Aorta (tissue), 5 donors: ENCODE data around the gene MN1. TPM values are rescaled to one million over a fixed set of nuclear protein-coding genes. Genes with fewer than 3 reads are reported as not detected.

ENCODE experiments used
- ATAC-seq: fragments of 200-7000 bp; cut with Tn5 transposase; one replicate; pipeline ENCODE4 v1.9.1; 2022; ENCODE audit warnings: moderate library complexity; ENCODE audit not compliant: low FRiP score
- DNase-seq, 2 donors: peaks; one replicate each; pipeline ENCODE4 v3.0.0-alpha.2; 2020
- H3K27ac ChIP-seq, 2 donors: one replicate each; pipeline ENCODE4 v1.5.1; 2013; ENCODE audit warnings: low read length in 2 of 2, mild to moderate bottlenecking in 2 of 2, moderate library complexity in 2 of 2, control low read depth in 1 of 2, inconsistent platforms in 1 of 2, low read depth in 1 of 2
- H3K27me3 ChIP-seq, 2 donors: one replicate each; pipeline ENCODE4 v1.6.1; 2013; ENCODE audit warnings: control low read depth in 1 of 2, low read length in 1 of 2, mild to moderate bottlenecking in 1 of 2, moderate library complexity in 1 of 2; ENCODE audit not compliant: insufficient read depth in 2 of 2, control insufficient read depth in 1 of 2
- H3K36me3 ChIP-seq, 2 donors: one replicate each; pipeline ENCODE4 v1.6.1; 2013; ENCODE audit warnings: control low read depth in 1 of 2, low read length in 1 of 2, mild to moderate bottlenecking in 1 of 2; ENCODE audit not compliant: insufficient read depth in 2 of 2, control insufficient read depth in 1 of 2
- H3K4me1 ChIP-seq, 2 donors: one replicate each; pipeline ENCODE4 v1.6.1; 2013; ENCODE audit warnings: low read length in 2 of 2, control low read depth in 1 of 2, mild to moderate bottlenecking in 1 of 2, moderate library complexity in 1 of 2; ENCODE audit not compliant: insufficient read depth in 2 of 2, control insufficient read depth in 1 of 2
- H3K4me3 ChIP-seq, 2 donors: one replicate each; pipeline ENCODE4 v1.5.1; 2013; ENCODE audit warnings: low read length in 2 of 2, control low read depth in 1 of 2, mild to moderate bottlenecking in 1 of 2
- H3K9me3 ChIP-seq: one replicate; pipeline ENCODE4 v1.6.1; 2013; ENCODE audit warnings: mild to moderate bottlenecking, low read length; ENCODE audit not compliant: control insufficient read depth
- WGBS, 2 donors: extraction: QIAGEN DNeasy Blood & Tissue Kit; methylation state at CpG; one replicate each; pipeline ENCODE4 v1.1.7; 2013; 5-methylcytosine and 5-hydroxymethylcytosine counted together
- intact Hi-C, 2 donors: fragments of 100-400 bp; cut with DNase I; formaldehyde crosslinking; loops; one replicate each; pipeline versions ENCODE4 v1.14.2 to v1.15.0; 2022
- polyA plus RNA-seq, 2 donors: library from polyadenylated mRNA; stranded (reverse); fragments of 200-250 nt; gene quantifications; one replicate each; pipeline ENCODE4 v1.2.3, GENCODE V29; 2013
- total RNA-seq, 2 donors: library from RNA; stranded (reverse); fragmentation: NEBNext Ultra II Directional; extraction: Animal tissue kit (Norgen Biotek cat#: 25700); gene quantifications; one replicate each; pipeline ENCODE4 v1.2.1, GENCODE V29; 2021
- donor health status: healthy with polysubstance abuse.
- donor health status: Bipolar disorder and iron deficiency.
- donor health status: DM: no; HTN: no; CAD: no.
- donor health status: DM: no; HTN: no; CAD: no.
- donor health status: DM: yes; HTN: yes; CAD: no.

MN1 gene
- total and polyA plus RNA-seq, 4 donors = 2.1 to 37.7 (median 13.3) TPM

DNA sequence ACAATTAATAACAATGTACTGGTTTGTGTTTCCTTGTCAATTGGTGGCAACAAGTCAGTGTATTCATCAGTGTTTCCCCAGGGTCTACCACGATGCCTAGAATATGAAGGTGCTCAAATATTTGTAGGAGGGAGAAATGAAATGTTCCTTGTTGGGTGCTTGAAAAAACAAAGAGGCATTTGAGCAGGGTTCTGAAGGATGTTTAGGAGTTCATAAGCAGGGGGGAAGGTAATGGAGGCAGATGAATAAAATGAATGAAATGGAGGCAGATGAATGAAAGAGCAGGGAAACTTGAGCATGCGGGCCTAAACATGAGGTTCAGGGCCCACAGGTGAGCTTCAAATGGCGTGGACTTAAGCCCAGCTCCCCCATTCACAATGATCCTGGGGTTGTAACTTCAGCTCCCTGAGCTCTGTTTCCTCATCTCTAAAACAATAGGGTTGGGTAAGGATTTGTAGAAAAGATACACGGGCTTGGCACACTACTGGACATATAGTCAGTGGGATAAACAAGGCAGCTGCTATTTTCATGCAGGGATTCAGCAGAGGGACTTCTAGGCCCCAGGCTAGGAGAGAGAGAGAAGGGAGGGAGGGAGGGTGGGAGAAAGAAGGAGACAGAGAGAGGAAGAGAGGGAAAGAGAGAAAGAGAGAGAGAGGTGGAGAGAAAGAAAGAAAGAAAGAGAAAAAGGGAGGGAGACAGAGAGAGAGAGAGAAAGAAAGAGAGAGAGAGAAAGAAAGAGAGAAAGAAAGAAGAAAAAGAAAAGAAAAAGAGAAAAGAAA, 73.7 kb downstream of the MN1 start:
- 91 to 92% methylated on average over 4 of the region's 4 CpGs for WGBS, 2 donors
- no peak overlapping the region for H3K4me3 ChIP-seq
- ATAC-seq = no peak
- intact Hi-C loops = no loop called here
- H3K4me1 ChIP-seq = no peaks in the 10 kb centered on the region
- H3K27me3 ChIP-seq = no peaks in the 10 kb centered on the region
- no peaks in the 10 kb centered on the region for H3K36me3 ChIP-seq
- H3K27ac ChIP-seq = no peak overlapping the region
- no peaks in the 10 kb centered on the region for H3K9me3 ChIP-seq
- DNase-seq = no peak

DNA sequence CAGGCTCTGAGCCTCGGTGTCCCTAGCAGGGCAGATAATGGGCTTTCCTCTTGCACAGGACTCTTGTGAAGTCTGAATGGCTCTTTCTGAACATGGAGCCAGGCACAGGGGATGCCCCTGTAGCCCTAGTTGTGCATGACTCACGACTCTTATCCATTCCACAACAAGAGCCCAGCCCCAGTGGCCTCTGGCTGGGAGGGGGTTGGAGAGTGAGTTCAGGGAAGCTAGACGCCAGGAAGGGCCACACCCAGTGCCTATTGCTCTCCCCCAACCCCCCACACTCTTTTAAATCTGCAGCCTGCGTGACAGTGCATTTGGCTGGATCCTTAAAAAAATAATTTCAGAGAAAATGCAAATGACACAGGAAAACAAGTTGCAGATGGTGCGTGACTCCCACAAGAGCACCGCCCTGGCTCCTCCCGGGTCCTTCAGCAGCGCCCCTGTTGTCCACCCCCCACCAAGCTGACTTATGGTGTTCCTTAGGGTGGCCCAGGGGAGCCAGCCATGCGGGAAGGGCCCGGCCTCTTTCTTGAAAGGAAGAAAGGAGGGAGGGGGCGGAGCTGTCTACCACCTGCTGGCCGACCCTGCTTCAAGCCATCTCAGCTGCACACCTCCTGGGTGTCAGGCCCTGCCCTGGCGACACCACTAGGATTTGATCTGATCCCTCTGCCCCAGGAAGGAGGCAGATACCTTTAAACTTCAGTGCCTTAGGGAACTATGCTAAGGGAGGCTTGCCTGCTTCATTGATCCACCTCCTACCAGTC, 74.7 kb downstream of the MN1 start:
- peak; percentile 84 for ATAC-seq
- DNase-seq = peak; percentile 81 to 84
- intact Hi-C loops = no loop called here
- no peaks in the 10 kb centered on the region for H3K27me3 ChIP-seq
- no peak overlapping the region for H3K27ac ChIP-seq
- 70 to 75% methylated on average over 13 of the region's 13 CpGs for WGBS, 2 donors
- H3K36me3 ChIP-seq = no peaks in the 10 kb centered on the region
- no peaks in the 10 kb centered on the region for H3K4me1 ChIP-seq
- H3K9me3 ChIP-seq = no peaks in the 10 kb centered on the region
- no peak overlapping the region for H3K4me3 ChIP-seq

DNA sequence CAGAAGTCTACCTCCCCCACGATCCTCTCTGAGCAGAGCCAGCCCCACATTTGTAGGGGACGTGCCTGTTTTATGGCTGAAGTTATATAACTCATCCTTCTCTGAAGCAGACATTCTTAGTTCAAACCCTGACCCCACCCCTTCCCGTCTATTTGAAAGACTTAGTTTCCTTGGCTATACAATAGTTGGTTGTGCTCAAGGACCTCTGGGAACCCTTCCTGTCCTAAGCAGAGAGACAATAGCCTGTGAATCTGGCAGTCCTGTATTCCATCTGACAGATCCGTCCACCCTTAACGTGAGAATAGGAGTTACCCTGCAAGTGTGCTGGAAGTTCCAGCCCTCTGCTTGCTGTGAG, 75.2 kb downstream of the MN1 start:
- H3K27me3 ChIP-seq = no peaks in the 10 kb centered on the region
- no peaks in the 10 kb centered on the region for H3K9me3 ChIP-seq
- no peak overlapping the region for H3K27ac ChIP-seq
- no peaks in the 10 kb centered on the region for H3K36me3 ChIP-seq
- WGBS, 2 donors = 83 to 88% methylated on average over 5 of the region's 5 CpGs
- ATAC-seq (peak; percentile 44), DNase-seq (no peak)
- no peaks in the 10 kb centered on the region for H3K4me1 ChIP-seq
- intact Hi-C loops = no loop called here
- H3K4me3 ChIP-seq = no peak overlapping the region

DNA sequence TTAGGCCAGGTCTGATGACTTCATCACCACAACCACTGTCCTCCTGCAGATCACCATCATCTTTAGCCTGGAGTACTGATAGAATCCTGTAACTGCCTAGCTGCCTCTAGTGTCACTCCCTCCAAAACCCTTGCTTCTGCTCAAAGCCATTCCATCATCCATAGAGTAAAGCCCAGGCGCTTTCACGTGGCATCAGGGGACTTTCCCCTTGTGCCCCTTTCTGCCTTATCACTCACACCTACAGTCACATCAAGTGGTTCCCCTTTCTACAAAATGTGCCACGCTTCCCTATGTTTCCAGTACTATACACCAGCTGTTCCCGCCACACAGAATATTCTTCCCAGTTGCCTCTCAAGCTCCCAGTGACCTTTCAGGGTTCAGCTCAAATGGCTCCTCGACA, 75.9 kb downstream of the MN1 start:
- Histone ChIP-seq H3K9me3 (no peaks in the 10 kb centered on the region), H3K4me1 (no peaks in the 10 kb centered on the region), H3K27ac (no peak overlapping the region), H3K4me3 (no peak overlapping the region), H3K36me3 (no peaks in the 10 kb centered on the region), H3K27me3 (no peaks in the 10 kb centered on the region)
- intact Hi-C loops = no loop called here
- DNase-seq (no peak), ATAC-seq (no peak)
- 95% methylated on average over 5 of the region's 5 CpGs for WGBS, 2 donors

DNA sequence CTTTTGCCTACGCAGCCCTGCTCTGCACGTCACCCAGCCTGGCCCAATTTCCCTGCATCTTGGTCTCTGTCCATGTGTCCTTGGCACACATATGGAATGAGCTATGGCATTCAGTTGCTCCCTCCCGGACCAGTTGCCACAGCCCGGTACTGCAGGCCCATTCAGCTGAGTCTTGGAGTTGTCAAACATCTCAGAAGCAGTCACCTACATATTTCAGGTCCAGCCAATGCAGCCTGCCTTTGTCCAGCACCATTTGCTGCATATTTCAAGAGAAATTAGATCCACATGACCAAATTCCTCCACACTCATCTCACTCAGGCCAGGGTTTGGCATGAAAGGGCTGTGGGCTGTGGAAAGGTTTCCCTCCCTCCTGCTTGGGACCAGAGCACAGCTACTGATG, 76.8 kb downstream of the MN1 start:
- DNase-seq = no peak
- Histone ChIP-seq H3K4me1 (no peaks in the 10 kb centered on the region), H3K36me3 (no peaks in the 10 kb centered on the region), H3K9me3 (no peaks in the 10 kb centered on the region), H3K27me3 (no peaks in the 10 kb centered on the region), H3K27ac (no peak overlapping the region), H3K4me3 (no peak overlapping the region)
- intact Hi-C loops = no loop called here
- 10 to 11% methylated on average over 4 of the region's 4 CpGs for WGBS, 2 donors
- no peak for ATAC-seq

DNA sequence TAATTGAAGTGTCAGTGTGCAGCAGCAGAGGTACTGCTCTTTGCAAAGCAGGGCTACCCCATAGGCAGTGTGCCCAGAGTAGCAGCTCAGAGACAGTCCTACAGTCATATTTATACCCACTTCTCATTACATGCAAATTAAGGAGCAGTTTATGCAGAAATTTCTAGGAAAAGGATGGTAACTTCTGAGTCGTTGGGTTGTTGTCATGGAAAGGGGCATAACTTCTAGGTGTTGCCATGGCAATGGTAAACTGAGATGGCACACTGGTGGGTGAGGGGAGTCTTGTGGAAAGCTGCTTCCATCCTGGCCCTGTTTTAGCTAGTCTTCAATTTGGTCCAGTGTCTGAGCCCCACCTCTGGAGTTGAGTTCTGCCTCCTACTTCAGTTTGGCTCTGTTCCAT, 77.4 kb downstream of the MN1 start:
- 48 to 53% methylated on average over 1 of the region's 1 CpG for WGBS, 2 donors
- ATAC-seq = no peak
- Histone ChIP-seq H3K36me3 (no peaks in the 10 kb centered on the region), H3K4me3 (no peak overlapping the region), H3K9me3 (no peaks in the 10 kb centered on the region), H3K4me1 (no peaks in the 10 kb centered on the region), H3K27me3 (no peaks in the 10 kb centered on the region), H3K27ac (no peak overlapping the region)
- DNase-seq = no peak
- intact Hi-C loops = no loop called here

DNA sequence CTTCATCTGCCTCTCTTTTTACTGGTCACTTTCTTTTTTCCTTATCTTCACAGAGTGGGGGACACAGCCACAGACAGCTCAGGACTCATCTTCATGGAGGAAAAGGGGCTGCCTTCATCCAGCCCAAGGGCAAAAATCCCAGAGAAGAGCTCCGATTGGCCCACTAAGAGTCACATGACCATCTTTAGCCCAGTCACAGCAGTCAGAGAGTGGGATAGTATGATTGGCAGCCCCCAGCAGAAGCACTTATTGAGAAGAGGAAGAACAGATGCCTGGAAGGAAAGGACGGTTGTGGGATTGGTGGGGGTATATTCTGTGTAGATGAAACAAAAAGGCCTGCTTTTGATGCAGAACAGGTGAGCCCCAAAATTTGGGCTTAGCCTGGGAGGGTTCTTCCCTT, 77.8 kb downstream of the MN1 start:
- ATAC-seq = no peak
- no peaks in the 10 kb centered on the region for H3K36me3 ChIP-seq
- H3K4me3 ChIP-seq = no peak overlapping the region
- H3K9me3 ChIP-seq = no peaks in the 10 kb centered on the region
- no peaks in the 10 kb centered on the region for H3K27me3 ChIP-seq
- 93 to 98% methylated on average over 2 of the region's 2 CpGs for WGBS, 2 donors
- H3K4me1 ChIP-seq = no peaks in the 10 kb centered on the region
- intact Hi-C loops = no loop called here
- H3K27ac ChIP-seq = no peak overlapping the region
- DNase-seq = no peak

DNA sequence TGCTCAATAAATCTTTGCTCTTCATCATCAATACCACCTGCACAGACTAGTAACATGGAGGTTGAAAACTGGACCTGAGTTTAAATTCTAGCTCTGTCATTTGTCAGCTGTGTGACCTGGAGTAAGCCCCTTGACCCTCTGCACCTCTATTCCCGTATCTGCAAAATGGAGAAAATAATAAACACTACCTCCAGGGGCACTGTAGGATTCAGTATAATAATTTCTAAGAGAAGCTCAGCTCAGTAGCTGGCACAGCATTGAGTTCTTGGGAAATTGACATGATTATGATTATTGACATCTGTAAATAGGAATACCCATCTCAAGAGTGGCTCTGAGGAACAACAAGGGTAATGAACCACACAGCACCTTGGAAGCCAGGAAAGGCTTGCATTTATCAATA, 78.4 kb downstream of the MN1 start:
- H3K27me3 ChIP-seq = no peaks in the 10 kb centered on the region
- no peaks in the 10 kb centered on the region for H3K9me3 ChIP-seq
- H3K36me3 ChIP-seq = no peaks in the 10 kb centered on the region
- WGBS, 2 donors = 26 to 42% methylated on average over 1 of the region's 1 CpG
- no peaks in the 10 kb centered on the region for H3K4me1 ChIP-seq
- no peak for ATAC-seq
- no peak for DNase-seq
- no peak overlapping the region for H3K4me3 ChIP-seq
- H3K27ac ChIP-seq = no peak overlapping the region
- intact Hi-C loops = no loop called here

DNA sequence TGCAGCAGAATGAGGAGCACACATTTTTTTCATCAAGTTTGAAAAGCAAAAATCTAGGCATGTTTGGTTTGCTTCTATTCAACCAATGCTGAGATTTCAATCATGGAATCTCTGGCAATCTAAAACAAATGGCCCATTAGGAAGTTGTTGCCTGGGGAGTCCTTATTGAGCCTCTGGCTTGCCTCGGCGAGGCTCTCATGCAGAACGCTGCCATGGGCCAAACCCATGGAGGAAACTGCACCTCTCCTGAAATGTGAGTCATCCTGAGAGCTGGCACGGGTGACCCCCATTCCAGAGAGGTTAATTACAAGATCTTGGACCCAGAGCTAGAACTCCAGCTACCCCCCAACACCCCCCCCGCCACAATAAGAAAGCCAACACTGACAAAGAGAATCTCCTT, 80.7 kb downstream of the MN1 start:
- intact Hi-C loops = no loop called here
- no peak for ATAC-seq
- no peak overlapping the region for H3K4me3 ChIP-seq
- no peaks in the 10 kb centered on the region for H3K36me3 ChIP-seq
- H3K27me3 ChIP-seq = no peaks in the 10 kb centered on the region
- peak in 1 of 2 donors; percentile 62 for DNase-seq
- peaks cover 1% of the 10 kb centered on the region for H3K9me3 ChIP-seq
- H3K4me1 ChIP-seq = no peaks in the 10 kb centered on the region
- 36 to 40% methylated on average over 5 of the region's 5 CpGs for WGBS, 2 donors
- no peak overlapping the region for H3K27ac ChIP-seq
